Measurements from ENCODE around the gene RTEL1. TPM values are rescaled to one million over a fixed set of nuclear protein-coding genes. Genes with fewer than 3 reads are reported as not detected.

Gene RTEL1
- total and polyA plus RNA-seq, 9 of the 15 experiments (the other 6 are each of a cell fraction or from before 2014, with no cell fraction given), result 0.36 to 61.0 (median 17.9) TPM

- H3K79me2 ChIP-seq (ENCODE audit: control insufficient read depth, insufficient read depth, low read length), result peaks cover 16% of the 10 kb centered on the region
- in situ Hi-C loops (cut with MboI), result no loop called here
- H3K36me3 ChIP-seq (ENCODE audit: control insufficient read depth, insufficient read depth, low read length), result peaks cover 33% of the 10 kb centered on the region; the same call in 1 of the 3 replicates
- peaks cover 11 to 79% of the 10 kb centered on the region in 2 experiments for H3K4me1 ChIP-seq (replicated peaks in 1 of 2; ENCODE audit: control insufficient read depth in 2 of 2, insufficient read depth in 2 of 2, low read length in 2 of 2)
- H3K4me3 ChIP-seq, result no peak overlapping the region
- no peak for DNase-seq (ENCODE audit: extremely low read depth in 1 of 4, low spot score in 3 of 4)
- no peaks in the 10 kb centered on the region for H3K9me1 ChIP-seq (ENCODE audit: control insufficient read depth, insufficient read depth, low read length)
- H3K27me3 ChIP-seq (ENCODE audit: control insufficient read depth in 2 of 2, insufficient read depth in 2 of 2, low read length in 2 of 2), result no peaks in the 10 kb centered on the region
- no peak for TF ChIP-seq ZNF507 (tag; conservative IDR thresholded peaks at IDR 0.05)
- TF ChIP-seq RBFOX2 (IDR thresholded peaks at IDR 0.05; ENCODE audit: low read depth, low read length), result 0 out of 2 replicates have a peak, but pooled peaks have one; percentile 30
- TF ChIP-seq POLR2G (IDR thresholded peaks at IDR 0.05; ENCODE audit: low read depth, low read length), result peak; percentile 35; the same call in 1 of the 2 replicates
- FAIRE-seq, result no peak
- H2AFZ ChIP-seq (ENCODE audit: low read depth, low read length), result no peak overlapping the region
- intact Hi-C loops (cut with micrococcal nuclease), result no loop called here
- no peak overlapping the region for H3K4me2 ChIP-seq (ENCODE audit: insufficient read depth, low read length)
- POLR2A ChIA-PET, result interaction anchor here (0.7 to 2.2 kb wide), 5 partner anchors 12 to 240 kb away, joined by 3 to 7 read pairs (median 4); partner anchors contain the start of genes ARFRP1 and ZGPAT
- no TSS peak for BruUV-seq (replicated peaks)
- no peak overlapping the region; a peak in 1 of 4 replicates for H3K9ac ChIP-seq (ENCODE audit: insufficient read depth in 1 of 2, low read depth in 2 of 2, low read length in 2 of 2)
- no peak for ATAC-seq
- WGBS (ENCODE audit: insufficient coverage, low coverage, missing lambda C conversion rate), result 93% methylated on average over 25 of the region's 31 CpGs
- no peak overlapping the region for H3K27ac ChIP-seq (ENCODE audit: extremely low read depth, low read depth, low read length)
- CTCF ChIA-PET (ENCODE audit: low intra/inter-chr PET ratio), result no interaction called here
- H4K20me1 ChIP-seq (replicated peaks; ENCODE audit: control insufficient read depth, insufficient read depth, low read length), result no peaks in the 10 kb centered on the region; the same call in 1 of the 2 replicates
- no peaks in the 10 kb centered on the region for H3K9me3 ChIP-seq (replicated peaks; ENCODE audit: control insufficient read depth, insufficient read depth, low read depth, low read length)
These were observed 85.3 kb downstream of the RTEL1 start for GRCh38 chr20:63743210-63743970.

DNA sequence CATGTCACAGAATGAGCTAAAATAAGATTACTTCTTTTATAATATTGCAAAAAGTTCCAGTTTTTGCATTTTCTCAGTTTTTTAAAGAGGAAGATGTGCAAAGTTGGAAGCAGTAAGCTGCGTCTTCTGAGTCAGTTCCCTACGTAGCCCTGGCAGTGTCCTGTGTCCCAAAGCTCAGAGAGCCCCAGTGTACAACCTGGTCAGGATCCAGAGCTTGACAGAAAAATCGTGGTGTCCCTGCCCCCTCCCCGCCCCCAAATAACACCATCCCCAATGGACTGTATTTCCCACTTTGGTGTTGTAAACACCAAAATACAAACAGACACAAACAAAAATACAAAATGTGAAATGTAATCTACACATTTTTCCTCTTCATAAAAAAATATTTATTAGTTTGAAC is 86.0 kb downstream of the RTEL1 start:
- FAIRE-seq, result no peak
- CTCF ChIA-PET (ENCODE audit: low intra/inter-chr PET ratio), result no interaction called here
- Histone ChIP-seq H3K36me3 (ENCODE audit: control insufficient read depth, insufficient read depth, low read length) (peaks cover 31% of the 10 kb centered on the region; the same call in 1 of the 3 replicates), H3K27ac (ENCODE audit: extremely low read depth, low read depth, low read length) (peak overlapping the region; percentile 39; the same call in 1 of the 3 replicates), H3K4me1 (replicated peaks in 1 of 2; ENCODE audit: control insufficient read depth in 2 of 2, insufficient read depth in 2 of 2, low read length in 2 of 2) (peaks cover 8 to 74% of the 10 kb centered on the region in 2 experiments), H2AFZ (ENCODE audit: low read depth, low read length) (no peak overlapping the region), H3K9me1 (ENCODE audit: control insufficient read depth, insufficient read depth, low read length) (no peaks in the 10 kb centered on the region), H3K9ac (ENCODE audit: insufficient read depth in 1 of 2, low read depth in 2 of 2, low read length in 2 of 2) (no peak overlapping the region), H3K79me2 (ENCODE audit: control insufficient read depth, insufficient read depth, low read length) (peaks cover 16% of the 10 kb centered on the region), H3K27me3 (ENCODE audit: control insufficient read depth in 2 of 2, insufficient read depth in 2 of 2, low read length in 2 of 2) (no peaks in the 10 kb centered on the region), H4K20me1 (replicated peaks; ENCODE audit: control insufficient read depth, insufficient read depth, low read length) (no peaks in the 10 kb centered on the region; the same call in 1 of the 2 replicates), H3K4me2 (ENCODE audit: insufficient read depth, low read length) (no peak overlapping the region), H3K9me3 (replicated peaks; ENCODE audit: control insufficient read depth, insufficient read depth, low read depth, low read length) (no peaks in the 10 kb centered on the region), H3K4me3 (no peak overlapping the region)
- DNase-seq (ENCODE audit: extremely low read depth in 1 of 4, low spot score in 3 of 4), result no peak
- no peak for ATAC-seq
- POLR2A ChIA-PET, result interaction anchor here (0.7 to 2.2 kb wide), 3 partner anchors 11 to 204 kb away, joined by 3 to 7 read pairs (median 4); partner anchors contain the start of genes ARFRP1 and ZGPAT
- intact Hi-C loops (cut with micrococcal nuclease), result no loop called here
- WGBS (ENCODE audit: insufficient coverage, low coverage, missing lambda C conversion rate), result 69% methylated on average over 4 of the region's 4 CpGs
- TF ChIP-seq POLR2AphosphoS2 (IDR thresholded peaks at IDR 0.05; ENCODE audit: low read length), result 0 out of 2 replicates have a peak, but pooled peaks have one; percentile 56
- TF ChIP-seq TRIM24 (IDR thresholded peaks at IDR 0.05), result no peak
- in situ Hi-C loops (cut with MboI), result no loop called here
- no TSS peak for BruUV-seq (replicated peaks)
